ENCODE measurements around the gene SPTSSB. TPM values are rescaled to one million over a fixed set of nuclear protein-coding genes. Genes with fewer than 3 reads are reported as not detected.

The SPTSSB gene
- total RNA-seq, 1 experiment from 2014 or later = 3.7 TPM

DNA sequence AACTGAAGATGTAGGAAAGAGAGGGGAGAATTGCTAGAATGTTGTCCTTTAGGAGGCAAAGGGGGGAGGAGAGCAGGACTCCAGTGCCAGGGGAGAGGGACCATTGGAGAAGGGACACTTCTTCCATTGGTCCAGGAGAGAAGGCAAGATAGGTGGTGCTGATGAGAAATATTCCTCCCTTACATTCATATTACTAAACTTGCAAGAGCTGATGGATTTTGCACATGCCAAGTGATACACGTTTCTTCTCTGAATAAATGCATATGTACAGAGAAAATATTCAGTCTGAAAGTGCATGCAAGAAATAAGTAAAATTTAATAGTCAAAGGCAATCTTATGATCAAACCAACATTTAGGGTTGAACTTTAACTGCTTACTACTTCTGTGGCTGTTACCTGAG is 21.5 kb upstream of the SPTSSB start:
- TF ChIP-seq, protein P1, sequence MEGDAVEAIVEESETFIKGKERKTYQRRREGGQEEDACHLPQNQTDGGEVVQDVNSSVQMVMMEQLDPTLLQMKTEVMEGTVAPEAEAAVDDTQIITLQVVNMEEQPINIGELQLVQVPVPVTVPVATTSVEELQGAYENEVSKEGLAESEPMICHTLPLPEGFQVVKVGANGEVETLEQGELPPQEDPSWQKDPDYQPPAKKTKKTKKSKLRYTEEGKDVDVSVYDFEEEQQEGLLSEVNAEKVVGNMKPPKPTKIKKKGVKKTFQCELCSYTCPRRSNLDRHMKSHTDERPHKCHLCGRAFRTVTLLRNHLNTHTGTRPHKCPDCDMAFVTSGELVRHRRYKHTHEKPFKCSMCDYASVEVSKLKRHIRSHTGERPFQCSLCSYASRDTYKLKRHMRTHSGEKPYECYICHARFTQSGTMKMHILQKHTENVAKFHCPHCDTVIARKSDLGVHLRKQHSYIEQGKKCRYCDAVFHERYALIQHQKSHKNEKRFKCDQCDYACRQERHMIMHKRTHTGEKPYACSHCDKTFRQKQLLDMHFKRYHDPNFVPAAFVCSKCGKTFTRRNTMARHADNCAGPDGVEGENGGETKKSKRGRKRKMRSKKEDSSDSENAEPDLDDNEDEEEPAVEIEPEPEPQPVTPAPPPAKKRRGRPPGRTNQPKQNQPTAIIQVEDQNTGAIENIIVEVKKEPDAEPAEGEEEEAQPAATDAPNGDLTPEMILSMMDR (IDR thresholded peaks at IDR 0.05) = no peak
- TF ChIP-seq SIN3A (IDR thresholded peaks at IDR 0.05; ENCODE audit: borderline replicate concordance, insufficient read depth, low read depth, low read length) = no peak
- no peak for TF ChIP-seq POLR2AphosphoS5 (IDR thresholded peaks at IDR 0.05; ENCODE audit: low read depth, low read length)
- TF ChIP-seq TCF7L2 (IDR thresholded peaks at IDR 0.05; ENCODE audit: low read depth, low read length) = no peak
- TF ChIP-seq, protein P2, sequence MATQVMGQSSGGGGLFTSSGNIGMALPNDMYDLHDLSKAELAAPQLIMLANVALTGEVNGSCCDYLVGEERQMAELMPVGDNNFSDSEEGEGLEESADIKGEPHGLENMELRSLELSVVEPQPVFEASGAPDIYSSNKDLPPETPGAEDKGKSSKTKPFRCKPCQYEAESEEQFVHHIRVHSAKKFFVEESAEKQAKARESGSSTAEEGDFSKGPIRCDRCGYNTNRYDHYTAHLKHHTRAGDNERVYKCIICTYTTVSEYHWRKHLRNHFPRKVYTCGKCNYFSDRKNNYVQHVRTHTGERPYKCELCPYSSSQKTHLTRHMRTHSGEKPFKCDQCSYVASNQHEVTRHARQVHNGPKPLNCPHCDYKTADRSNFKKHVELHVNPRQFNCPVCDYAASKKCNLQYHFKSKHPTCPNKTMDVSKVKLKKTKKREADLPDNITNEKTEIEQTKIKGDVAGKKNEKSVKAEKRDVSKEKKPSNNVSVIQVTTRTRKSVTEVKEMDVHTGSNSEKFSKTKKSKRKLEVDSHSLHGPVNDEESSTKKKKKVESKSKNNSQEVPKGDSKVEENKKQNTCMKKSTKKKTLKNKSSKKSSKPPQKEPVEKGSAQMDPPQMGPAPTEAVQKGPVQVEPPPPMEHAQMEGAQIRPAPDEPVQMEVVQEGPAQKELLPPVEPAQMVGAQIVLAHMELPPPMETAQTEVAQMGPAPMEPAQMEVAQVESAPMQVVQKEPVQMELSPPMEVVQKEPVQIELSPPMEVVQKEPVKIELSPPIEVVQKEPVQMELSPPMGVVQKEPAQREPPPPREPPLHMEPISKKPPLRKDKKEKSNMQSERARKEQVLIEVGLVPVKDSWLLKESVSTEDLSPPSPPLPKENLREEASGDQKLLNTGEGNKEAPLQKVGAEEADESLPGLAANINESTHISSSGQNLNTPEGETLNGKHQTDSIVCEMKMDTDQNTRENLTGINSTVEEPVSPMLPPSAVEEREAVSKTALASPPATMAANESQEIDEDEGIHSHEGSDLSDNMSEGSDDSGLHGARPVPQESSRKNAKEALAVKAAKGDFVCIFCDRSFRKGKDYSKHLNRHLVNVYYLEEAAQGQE (IDR thresholded peaks at IDR 0.05; ENCODE audit: insufficient read depth in 1 of 2, low read depth in 2 of 2, low read length in 1 of 2) = no peak
- no peaks in the 10 kb centered on the region for H3K4me1 ChIP-seq (ENCODE audit: control insufficient read depth, insufficient read depth, low read length)
- H3K36me3 ChIP-seq (ENCODE audit: control insufficient read depth, insufficient read depth, low read length) = no peaks in the 10 kb centered on the region
- H3K27me3 ChIP-seq (ENCODE audit: control insufficient read depth, insufficient read depth, low read length) = no peaks in the 10 kb centered on the region
- POLR2A ChIA-PET = no interaction called here
- H3K9me3 ChIP-seq (ENCODE audit: control insufficient read depth, insufficient read depth, low read depth, low read length) = peaks cover 7% of the 10 kb centered on the region
- no peak for DNase-seq (ENCODE audit: low read depth, low spot score)
- no peak overlapping the region for H3K4me3 ChIP-seq (ENCODE audit: low read depth in 2 of 2, low read length in 2 of 2)
- CTCF ChIA-PET = no interaction called here
- no TSS peak for BruUV-seq (replicated peaks)
- intact Hi-C loops (cut with micrococcal nuclease; ENCODE audit: unreplicated experiment) (no loop called here), in situ Hi-C loops (cut with HindIII; ENCODE audit: low pct_unique_long_range_greater_than_20kb, low sequenced_read_pairs) (no loop called here)
- no peak for ATAC-seq
- H3K27ac ChIP-seq (ENCODE audit: low read length) = no peak overlapping the region

DNA sequence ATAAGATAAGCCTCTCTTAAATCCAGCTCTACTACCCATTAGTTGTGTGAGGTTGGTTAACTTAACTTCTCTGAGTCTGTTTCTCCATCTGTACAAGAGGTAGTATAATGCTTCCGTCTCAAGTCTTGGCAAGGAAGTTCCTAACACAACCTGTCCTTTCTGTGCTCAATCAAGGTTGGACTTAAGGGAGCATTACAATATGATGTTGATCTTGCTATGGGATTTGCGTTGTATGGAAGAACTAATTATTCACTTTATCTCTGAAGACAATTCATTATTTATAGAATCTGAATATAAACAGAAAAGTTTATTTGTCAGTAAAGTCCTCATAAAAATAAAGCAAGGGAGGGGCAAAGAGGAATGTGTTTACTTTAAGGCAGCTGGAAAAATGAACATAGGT is 18.9 kb upstream of the SPTSSB start:
- no peaks in the 10 kb centered on the region; the same call in 1 of the 2 replicates for H3K27me3 ChIP-seq (ENCODE audit: control insufficient read depth, insufficient read depth, low read length)
- no peaks in the 10 kb centered on the region for H3K36me3 ChIP-seq (ENCODE audit: control insufficient read depth, insufficient read depth, low read length)
- ChIA-PET POLR2A (no interaction called here), CTCF (no interaction called here)
- TF ChIP-seq, protein P2 (IDR thresholded peaks at IDR 0.05; ENCODE audit: insufficient read depth in 1 of 2, low read depth in 2 of 2, low read length in 1 of 2) = no peak
- TF ChIP-seq SIN3A (IDR thresholded peaks at IDR 0.05; ENCODE audit: borderline replicate concordance, insufficient read depth, low read depth, low read length) (no peak), POLR2AphosphoS5 (IDR thresholded peaks at IDR 0.05; ENCODE audit: low read depth, low read length) (no peak), TCF7L2 (IDR thresholded peaks at IDR 0.05; ENCODE audit: low read depth, low read length) (no peak)
- TF ChIP-seq, protein P1 (IDR thresholded peaks at IDR 0.05) = no peak
- H3K9me3 ChIP-seq (ENCODE audit: control insufficient read depth, insufficient read depth, low read depth, low read length) = peaks cover 7% of the 10 kb centered on the region
- ATAC-seq = no peak
- no peak overlapping the region for H3K4me3 ChIP-seq (ENCODE audit: low read depth in 2 of 2, low read length in 2 of 2)
- BruUV-seq (replicated peaks) = no TSS peak
- DNase-seq (ENCODE audit: low read depth, low spot score) = no peak
- H3K4me1 ChIP-seq (ENCODE audit: control insufficient read depth, insufficient read depth, low read length) = no peaks in the 10 kb centered on the region
- no peak overlapping the region for H3K27ac ChIP-seq (ENCODE audit: low read length)
- intact Hi-C loops (cut with micrococcal nuclease; ENCODE audit: unreplicated experiment) (no loop called here), in situ Hi-C loops (cut with HindIII; ENCODE audit: low pct_unique_long_range_greater_than_20kb, low sequenced_read_pairs) (no loop called here)

Measured in Panc1 (cell line).